ENCODE data around the gene NRCAM. TPM values are rescaled to one million over a fixed set of nuclear protein-coding genes. Genes with fewer than 3 reads are reported as not detected.

The NRCAM gene
- total and polyA plus RNA-seq, 2 of the 8 experiments (the other 6 are each of a cell fraction or from before 2014, with no cell fraction given): 2.7 to 3.8 TPM

GRCh38 chr7:108201766-108202165, 254.5 kb downstream of the NRCAM start:
- no peaks in the 10 kb centered on the region for H4K20me1 ChIP-seq (replicated peaks in 1 of 2; ENCODE audit: control insufficient read depth in 1 of 2, insufficient read depth in 2 of 2, low read length in 2 of 2)
- H3K4me2 ChIP-seq (ENCODE audit: insufficient read depth in 1 of 2, low read depth in 2 of 2, low read length in 2 of 2): no peak overlapping the region
- H3K27me3 ChIP-seq (replicated peaks in 1 of 4; ENCODE audit: control insufficient read depth in 3 of 4, extremely low read depth in 1 of 4, insufficient read depth in 3 of 4, low read length in 3 of 4): no peaks in the 10 kb centered on the region
- H3K4ac ChIP-seq (replicated peaks; ENCODE audit: insufficient read length, low read depth, low read length): no peak overlapping the region
- no peak overlapping the region for H3K18ac ChIP-seq (ENCODE audit: extremely low read depth, low read length)
- ChIA-PET POLR2A (ENCODE audit: partially characterized antibody) (no interaction called here), CTCF (ENCODE audit: partially characterized antibody) (interaction anchor here (0.5 to 0.9 kb wide), 2 partner anchors 19 to 248 kb away, joined by 3 to 4 read pairs; no protein-coding TSS in a partner anchor)
- no peak overlapping the region for H3K4me3 ChIP-seq (ENCODE audit: extremely low read depth in 1 of 4, insufficient read depth in 2 of 4, low read depth in 3 of 4, low read length in 4 of 4)
- H3K79me1 ChIP-seq (ENCODE audit: low read depth, low read length): no peaks in the 10 kb centered on the region
- no peak overlapping the region for H3K14ac ChIP-seq (ENCODE audit: insufficient read length)
- H3K9me3 ChIP-seq (ENCODE audit: insufficient read depth in 2 of 2, low read depth in 1 of 2, low read length in 1 of 2): no peaks in the 10 kb centered on the region
- no peak overlapping the region for H2BK12ac ChIP-seq (ENCODE audit: low read depth, low read length)
- no peak overlapping the region for H4K91ac ChIP-seq (replicated peaks; ENCODE audit: insufficient read length, low read length)
- H2BK20ac ChIP-seq (ENCODE audit: low read length): no peak overlapping the region
- no peaks in the 10 kb centered on the region for H3K79me2 ChIP-seq (ENCODE audit: control insufficient read depth in 1 of 2, insufficient read depth in 2 of 2, low read length in 2 of 2)
- peaks cover 0 to 4% (median 1%) of the 10 kb centered on the region in 4 experiments; a peak in 2 of 7 replicates for H3K4me1 ChIP-seq (replicated peaks in 1 of 4; ENCODE audit: control insufficient read depth in 3 of 4, insufficient read depth in 4 of 4, low read length in 3 of 4)
- no peak overlapping the region for H2BK5ac ChIP-seq (ENCODE audit: low read depth, low read length)
- no peak overlapping the region for H2AK5ac ChIP-seq (ENCODE audit: low read depth, low read length)
- FAIRE-seq: no peak
- no peak overlapping the region for H2AFZ ChIP-seq (ENCODE audit: low read length)
- 82% methylated on average over 2 of the region's 2 CpGs; no CpG with 5 or more reads in 1 of the 2 experiments for WGBS, 2 experiments (ENCODE audit: extremely low coverage in 1 of 2, insufficient coverage in 1 of 2, insufficient read length in 1 of 2, insufficient replicate concordance in 2 of 2, low coverage in 1 of 2, low lambda C conversion rate in 2 of 2, missing lambda C conversion rate in 1 of 2)
- H3K27ac ChIP-seq (ENCODE audit: low read depth, low read length): no peak overlapping the region
- no peak overlapping the region for H3K56ac ChIP-seq (replicated peaks; ENCODE audit: insufficient read length, low read depth, low read length)
- no peak overlapping the region for H4K5ac ChIP-seq (ENCODE audit: insufficient read length, low read depth, low read length)
- no peak overlapping the region for H3K9ac ChIP-seq (replicated peaks in 1 of 4; ENCODE audit: extremely low read depth in 1 of 4, low read depth in 3 of 4, low read length in 3 of 4)
- H2BK120ac ChIP-seq (replicated peaks; ENCODE audit: low read depth, low read length): no peak overlapping the region
- no peak overlapping the region for H4K8ac ChIP-seq (ENCODE audit: extremely low read depth, insufficient read depth, low read length)
- H2BK15ac ChIP-seq (ENCODE audit: low read length): no peak overlapping the region
- no peak overlapping the region for H3K23ac ChIP-seq (ENCODE audit: insufficient read length)
- no peaks in the 10 kb centered on the region for H3K23me2 ChIP-seq (ENCODE audit: low read depth, low read length)
- no peaks in the 10 kb centered on the region for H3K36me3 ChIP-seq (ENCODE audit: control insufficient read depth in 2 of 4, insufficient read depth in 4 of 4, low read length in 3 of 4)
- no peak for DNase-seq (ENCODE audit: low read depth in 1 of 2, low spot score in 2 of 2)
- TF ChIP-seq ZNF274 (IDR thresholded peaks at IDR 0.05; ENCODE audit: borderline replicate concordance, extremely low read depth, low read length) (no peak), FOSL1 (IDR thresholded peaks at IDR 0.05; ENCODE audit: insufficient read depth, low read depth, low read length) (no peak), POLR2AphosphoS5 (IDR thresholded peaks at IDR 0.05; ENCODE audit: low read depth, low read length) (no peak), KDM5A (IDR thresholded peaks at IDR 0.05; ENCODE audit: low read length) (no peak), EP300 (IDR thresholded peaks at IDR 0.05; ENCODE audit: borderline replicate concordance in 1 of 2, low read depth in 2 of 2, low read length in 2 of 2) (no peak), TCF12 (IDR thresholded peaks at IDR 0.05; ENCODE audit: low read depth, low read length) (no peak), CHD2 (IDR thresholded peaks at IDR 0.05; ENCODE audit: low read length) (no peak), NRF1 (IDR thresholded peaks at IDR 0.05; ENCODE audit: low read depth, low read length) (no peak), TBP (IDR thresholded peaks at IDR 0.05; ENCODE audit: low read depth, low read length) (no peak), MAX (IDR thresholded peaks at IDR 0.05) (no peak), RNF2 (IDR thresholded peaks at IDR 0.05; ENCODE audit: borderline replicate concordance, low read depth, low read length, missing control alignments, poor library complexity, severe bottlenecking) (no peak)
- TF ChIP-seq, protein P1, sequence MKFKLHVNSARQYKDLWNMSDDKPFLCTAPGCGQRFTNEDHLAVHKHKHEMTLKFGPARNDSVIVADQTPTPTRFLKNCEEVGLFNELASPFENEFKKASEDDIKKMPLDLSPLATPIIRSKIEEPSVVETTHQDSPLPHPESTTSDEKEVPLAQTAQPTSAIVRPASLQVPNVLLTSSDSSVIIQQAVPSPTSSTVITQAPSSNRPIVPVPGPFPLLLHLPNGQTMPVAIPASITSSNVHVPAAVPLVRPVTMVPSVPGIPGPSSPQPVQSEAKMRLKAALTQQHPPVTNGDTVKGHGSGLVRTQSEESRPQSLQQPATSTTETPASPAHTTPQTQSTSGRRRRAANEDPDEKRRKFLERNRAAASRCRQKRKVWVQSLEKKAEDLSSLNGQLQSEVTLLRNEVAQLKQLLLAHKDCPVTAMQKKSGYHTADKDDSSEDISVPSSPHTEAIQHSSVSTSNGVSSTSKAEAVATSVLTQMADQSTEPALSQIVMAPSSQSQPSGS (IDR thresholded peaks at IDR 0.05; ENCODE audit: low read length): no peak

All from H1 (cell line).